ENCODE data around the gene CXCL5.

- TF ChIP-seq, protein P1, sequence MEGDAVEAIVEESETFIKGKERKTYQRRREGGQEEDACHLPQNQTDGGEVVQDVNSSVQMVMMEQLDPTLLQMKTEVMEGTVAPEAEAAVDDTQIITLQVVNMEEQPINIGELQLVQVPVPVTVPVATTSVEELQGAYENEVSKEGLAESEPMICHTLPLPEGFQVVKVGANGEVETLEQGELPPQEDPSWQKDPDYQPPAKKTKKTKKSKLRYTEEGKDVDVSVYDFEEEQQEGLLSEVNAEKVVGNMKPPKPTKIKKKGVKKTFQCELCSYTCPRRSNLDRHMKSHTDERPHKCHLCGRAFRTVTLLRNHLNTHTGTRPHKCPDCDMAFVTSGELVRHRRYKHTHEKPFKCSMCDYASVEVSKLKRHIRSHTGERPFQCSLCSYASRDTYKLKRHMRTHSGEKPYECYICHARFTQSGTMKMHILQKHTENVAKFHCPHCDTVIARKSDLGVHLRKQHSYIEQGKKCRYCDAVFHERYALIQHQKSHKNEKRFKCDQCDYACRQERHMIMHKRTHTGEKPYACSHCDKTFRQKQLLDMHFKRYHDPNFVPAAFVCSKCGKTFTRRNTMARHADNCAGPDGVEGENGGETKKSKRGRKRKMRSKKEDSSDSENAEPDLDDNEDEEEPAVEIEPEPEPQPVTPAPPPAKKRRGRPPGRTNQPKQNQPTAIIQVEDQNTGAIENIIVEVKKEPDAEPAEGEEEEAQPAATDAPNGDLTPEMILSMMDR (IDR thresholded peaks at IDR 0.05): no peak
- no peak for TF ChIP-seq EP300 (IDR thresholded peaks at IDR 0.05)
Measured at GRCh38 chr4:74009307-74009706, 10.8 kb upstream of the CXCL5 start.
